Hematopoietic multipotent progenitor cell treated with erythropoietin and hydrocortisone succinate and interleukin-3 and kit ligand, for 15 days (in vitro differentiated cells): ENCODE data around the gene TMEM208.

Experiments used
- DNase-seq: peaks from one replicate; pipeline ENCODE4 v3.0.0-alpha.2; 2015; ENCODE audit warnings: low spot score

TMEM208 gene

GRCh38 chr16:67191995-67192681, 34.8 kb upstream of the TMEM208 start, which contains the start of gene E2F4:
Gene E2F4 (plus strand): TSS chr16:67192155. CDS start chr16:67192228, 73 bp downstream.
- DNase-seq: peak; percentile 93

- DNase-seq: peak; percentile 58
Measured at GRCh38 chr16:67192781-67193361, 34.1 kb upstream of the TMEM208 start.

- peak; percentile 41 for DNase-seq
Measured at GRCh38 chr16:67193536-67193935, 33.4 kb upstream of the TMEM208 start.

- DNase-seq: peak; percentile 92
Measured at GRCh38 chr16:67194260-67194659, 32.7 kb upstream of the TMEM208 start.

- DNase-seq: no peak
Measured at GRCh38 chr16:67195676-67196075, 31.3 kb upstream of the TMEM208 start.

- no peak for DNase-seq
Measured at GRCh38 chr16:67196881-67197280, 30.0 kb upstream of the TMEM208 start.

GRCh38 chr16:67197704-67198103, 29.2 kb upstream of the TMEM208 start:
- no peak for DNase-seq

- peak; percentile 73 for DNase-seq
Measured at GRCh38 chr16:67198238-67198734, 28.6 kb upstream of the TMEM208 start.

GRCh38 chr16:67199011-67199807, 27.7 kb upstream of the TMEM208 start, which contains the start of gene ELMO3:
Gene ELMO3 (plus strand): TSS chr16:67199131. CDS start chr16:67199327, 196 bp downstream.
- no peak for DNase-seq

GRCh38 chr16:67199808-67200198, 27.1 kb upstream of the TMEM208 start:
- no peak for DNase-seq

GRCh38 chr16:67200491-67200890, 26.4 kb upstream of the TMEM208 start:
- DNase-seq: no peak

- DNase-seq: no peak
Measured at GRCh38 chr16:67201411-67202345, 25.3 kb upstream of the TMEM208 start.

GRCh38 chr16:67202426-67202825, 24.5 kb upstream of the TMEM208 start:
- no peak for DNase-seq

GRCh38 chr16:67202956-67203493, 23.9 kb upstream of the TMEM208 start:
- DNase-seq: no peak

- no peak for DNase-seq
Measured at GRCh38 chr16:67204076-67204475, 22.9 kb upstream of the TMEM208 start.

- DNase-seq: no peak
Measured at GRCh38 chr16:67206129-67206837, 20.6 kb upstream of the TMEM208 start.

- DNase-seq: no peak
Measured at GRCh38 chr16:67206838-67207248, 20.1 kb upstream of the TMEM208 start.

GRCh38 chr16:67207249-67208091, 19.5 kb upstream of the TMEM208 start:
- peak; percentile 63 for DNase-seq

- no peak for DNase-seq
Measured at GRCh38 chr16:67208154-67208896, 18.6 kb upstream of the TMEM208 start.
